HCT116 (cell line): ENCODE measurements around the gene JSRP1. TPM values are rescaled to one million over a fixed set of nuclear protein-coding genes. Genes with fewer than 3 reads are reported as not detected.

Source experiments
- ATAC-seq: fragments of 200-7000 bp; cut with Tn5 transposase; 2 replicates; pipeline ENCODE4 v1.9.1; 2020; ENCODE audit warnings: mild to moderate bottlenecking, moderate library complexity
- BruUV-seq: library from RNA; stranded (reverse); fragments of 400-500 nt; replicated peaks from 2 replicates; lab custom pipeline; 2021; lab: Mats Ljungman, UMichigan
- CTCF ChIA-PET: fragments of 300-600 bp; sonication (Branson Sonifier 250); formaldehyde crosslinking; loops from one replicate; lab custom pipeline; 2021; ENCODE audit warnings: antibody characterized with exemption; lab: Charles Lee
- POLR2A ChIA-PET: fragments of 300-600, 350-600 bp; sonication (Branson Sonifier 250); formaldehyde crosslinking; loops from one replicate; lab custom pipeline; 2021; ENCODE audit warnings: antibody characterized with exemption; lab: Charles Lee
- RAD21 ChIA-PET, 2 experiments: fragments of 300-600 bp; sonication (Branson Sonifier 250); formaldehyde crosslinking; loops; one replicate each; lab custom pipeline; 2023; ENCODE audit warnings: low total read pairs in 2 of 2; ENCODE audit not compliant: uncharacterized antibody in 2 of 2, unreplicated experiment in 2 of 2, low non-redundant PET in 1 of 2; lab: Charles Lee
- DNase-seq: peaks from one replicate; pipeline ENCODE4 v3.0.0-alpha.2; 2010; ENCODE audit warnings: low read depth, low spot score
- H2AFZ ChIP-seq: fragments of 200-600 bp; shearing (Covaris generic), sonication (generic); 2 replicates; pipeline ENCODE4 v1.6.1; 2017; ENCODE audit warnings: low read depth, mixed run types, mixed read lengths, antibody characterized with exemption, low read length; ENCODE audit not compliant: poor library complexity, severe bottlenecking
- H3K27ac ChIP-seq: 2 replicates; pipeline ENCODE4 v1.5.1; 2012; ENCODE audit warnings: low read depth, low read length
- H3K27me3 ChIP-seq: fragments of 200-600 bp; sonication (generic); 2 replicates; pipeline ENCODE4 v1.6.1; 2016; ENCODE audit warnings: mixed run types, low read length, mixed read lengths; ENCODE audit not compliant: insufficient read depth
- H3K36me3 ChIP-seq, 2 experiments: fragments of 200-500 bp in 1 of 2; fragments of 200-600 bp in 1 of 2; sonication (Bioruptor generic) in 1 of 2; sonication (generic) in 1 of 2; 2 replicates each; pipeline versions ENCODE4 v1.5.1 to v1.6.1; 2014 to 2016; ENCODE audit warnings: low read length in 2 of 2, inconsistent platforms in 1 of 2, mixed read lengths in 1 of 2, mixed run types in 1 of 2; ENCODE audit not compliant: insufficient read depth in 2 of 2, control insufficient read depth in 1 of 2
- H3K4me1 ChIP-seq, 2 experiments: fragments of 200-600 bp in 1 of 2; sonication (generic) in 1 of 2; 2 replicates each; pipeline versions ENCODE4 v1.5.1 to v1.6.1; 2012 to 2017; ENCODE audit warnings: low read length in 2 of 2, inconsistent platforms in 1 of 2, mild to moderate bottlenecking in 1 of 2, mixed read lengths in 1 of 2, mixed run types in 1 of 2, moderate library complexity in 1 of 2; ENCODE audit not compliant: insufficient read depth in 2 of 2, control insufficient read depth in 1 of 2
- H3K4me2 ChIP-seq: fragments of 200-600 bp; sonication (generic); 2 replicates; pipeline ENCODE4 v1.6.1; 2017; ENCODE audit warnings: mixed run types, low read length, mixed read lengths
- H3K4me3 ChIP-seq, 2 experiments: fragments of 200-600 bp in 1 of 2; sonication (generic) in 1 of 2; replicated peaks in 1 of 2; 2 replicates each; pipeline ENCODE4 v1.5.1; 2011 to 2016; ENCODE audit warnings: low read length in 2 of 2, control low read depth in 1 of 2, low read depth in 1 of 2, mild to moderate bottlenecking in 1 of 2, mixed read lengths in 1 of 2, mixed run types in 1 of 2
- H3K79me2 ChIP-seq: fragments of 200-600 bp; sonication (generic); 2 replicates; pipeline ENCODE4 v1.6.1; 2017; ENCODE audit warnings: mild to moderate bottlenecking, mixed run types, low read length, moderate library complexity, mixed read lengths; ENCODE audit not compliant: insufficient read depth
- H3K9ac ChIP-seq: fragments of 200-600 bp; sonication (generic); 2 replicates; pipeline ENCODE4 v1.6.1; 2016; ENCODE audit warnings: low read length, mixed read lengths
- H3K9me2 ChIP-seq: fragments of 200-600 bp; sonication (generic), shearing (Covaris generic); 2 replicates; pipeline ENCODE4 v1.6.1; 2017; ENCODE audit warnings: mixed run types, mild to moderate bottlenecking, moderate library complexity; ENCODE audit not compliant: insufficient read depth
- H3K9me3 ChIP-seq, 2 experiments: fragments of 200-500 bp in 1 of 2; fragments of 200-600 bp in 1 of 2; sonication (Bioruptor generic) in 1 of 2; sonication (generic) in 1 of 2; 2 replicates each; pipeline ENCODE4 v1.6.1; 2014 to 2017; ENCODE audit warnings: low read length in 2 of 2, mixed read lengths in 2 of 2, inconsistent platforms in 1 of 2, low read depth in 1 of 2, mild to moderate bottlenecking in 1 of 2, mixed run types in 1 of 2, moderate library complexity in 1 of 2; ENCODE audit not compliant: control insufficient read depth in 1 of 2, insufficient read depth in 1 of 2
- H4K20me1 ChIP-seq: fragments of 200-600 bp; sonication (generic), shearing (Covaris generic); 2 replicates; pipeline ENCODE4 v1.6.1; 2017; ENCODE audit warnings: mixed run types, mild to moderate bottlenecking, moderate library complexity; ENCODE audit not compliant: insufficient read depth
- ATF3 ChIP-seq: IDR thresholded peaks from 2 replicates; pipeline ENCODE4 v1.6.1; 2012
- CEBPB ChIP-seq: IDR thresholded peaks from 2 replicates; pipeline ENCODE4 v1.6.1; 2012; ENCODE audit warnings: low read depth
- EGR1 ChIP-seq: IDR thresholded peaks from 2 replicates; pipeline ENCODE4 v1.6.1; 2012; ENCODE audit warnings: low read depth
- ELF1 ChIP-seq: IDR thresholded peaks from 2 replicates; pipeline ENCODE4 v1.6.1; 2012; ENCODE audit warnings: low read depth, borderline replicate concordance
- FOSL1 ChIP-seq: IDR thresholded peaks from 2 replicates; pipeline ENCODE4 v1.6.1; 2012; ENCODE audit warnings: low read depth
- JUND ChIP-seq: IDR thresholded peaks from 2 replicates; pipeline ENCODE4 v1.6.1; 2012
- POLR2AphosphoS5 ChIP-seq: IDR thresholded peaks from 2 replicates; pipeline ENCODE4 v1.6.1; 2011; ENCODE audit warnings: mild to moderate bottlenecking, low read depth, low read length, moderate library complexity
- RAD21 ChIP-seq: IDR thresholded peaks from 2 replicates; pipeline ENCODE4 v1.6.1; 2012; ENCODE audit warnings: low read depth, mild to moderate bottlenecking
- REST ChIP-seq: IDR thresholded peaks from 2 replicates; pipeline ENCODE4 v1.6.1; 2012; ENCODE audit warnings: low read depth
- SIN3A ChIP-seq: IDR thresholded peaks from 2 replicates; pipeline ENCODE4 v1.6.1; 2012; ENCODE audit warnings: low read depth
- SP1 ChIP-seq: IDR thresholded peaks from 2 replicates; pipeline ENCODE4 v1.6.1; 2012; ENCODE audit warnings: low read depth
- SRF ChIP-seq: IDR thresholded peaks from 2 replicates; pipeline ENCODE4 v1.6.1; 2012; ENCODE audit warnings: low read depth
- TCF7L2 ChIP-seq: IDR thresholded peaks from 2 replicates; pipeline ENCODE4 v1.7.0; 2011; ENCODE audit warnings: borderline replicate concordance, inconsistent platforms; ENCODE audit not compliant: insufficient read depth, insufficient read length; ENCODE audit errors: extremely low read depth
- YY1 ChIP-seq: IDR thresholded peaks from 2 replicates; pipeline ENCODE4 v1.6.1; 2011; ENCODE audit warnings: low read length, low read depth, moderate library complexity, mild to moderate bottlenecking; ENCODE audit not compliant: insufficient replicate concordance; ENCODE audit errors: extremely low read depth
- ZBTB33 ChIP-seq: IDR thresholded peaks from 2 replicates; pipeline ENCODE4 v1.6.1; 2011; ENCODE audit warnings: mild to moderate bottlenecking, low read length, moderate library complexity; ENCODE audit not compliant: insufficient replicate concordance; ENCODE audit errors: extremely low read depth
- ZFX ChIP-seq: fragments of 450-650 bp; IDR thresholded peaks from 2 replicates; pipeline ENCODE4 v1.6.1; 2017
- intact Hi-C: fragments of 100-400 bp; cut with micrococcal nuclease; formaldehyde crosslinking; loops from 2 replicates; pipeline ENCODE4 v1.10.0; 2022
- total RNA-seq: library from RNA; stranded (reverse); gene quantifications from one replicate; pipeline ENCODE4 v1.2.1, GENCODE V29; 2021; ENCODE audit not compliant: unreplicated experiment

The JSRP1 gene
- total RNA-seq, 1 experiment from 2014 or later = 0.30 TPM

GRCh38 chr19:2250766-2251105, 5.5 kb downstream of the JSRP1 start:
- no peak overlapping the region for H3K9ac ChIP-seq
- no peak overlapping the region for H2AFZ ChIP-seq
- H3K4me3 ChIP-seq = no peak overlapping the region
- DNase-seq (no peak), ATAC-seq (0 out of 2 replicates have a peak, but pooled peaks have one; percentile 0)
- intact Hi-C loops = no loop called here
- POLR2A ChIA-PET = no interaction called here
- H3K27ac ChIP-seq = no peak overlapping the region
- no peak for TF ChIP-seq CEBPB
- TF ChIP-seq RAD21 = no peak
- no peak for TF ChIP-seq YY1
- TF ChIP-seq ZBTB33 = no peak
- TF ChIP-seq ELF1 = no peak
- no peak for TF ChIP-seq EGR1
- TF ChIP-seq REST = no peak
- TF ChIP-seq SRF = no peak
- TF ChIP-seq ATF3 = no peak
- no peak for TF ChIP-seq FOSL1
- no peak for TF ChIP-seq JUND
- no peak for TF ChIP-seq SIN3A
- no peak for TF ChIP-seq POLR2AphosphoS5
- no peak for TF ChIP-seq ZFX
- no peak for TF ChIP-seq TCF7L2
- TF ChIP-seq SP1 = no peak
- BruUV-seq = no TSS peak
- H3K9me2 ChIP-seq = no peaks in the 10 kb centered on the region
- H3K4me2 ChIP-seq = no peak overlapping the region
- RAD21 ChIA-PET = no interaction called here
- CTCF ChIA-PET = interaction anchor here (1.2 kb wide), 1 partner anchor 11 kb away, joined by 3 read pairs; no protein-coding TSS in a partner anchor
- peaks cover 7% of the 10 kb centered on the region; the same call in 1 of the 2 replicates for H3K79me2 ChIP-seq
- no peaks in the 10 kb centered on the region for H4K20me1 ChIP-seq
- H3K27me3 ChIP-seq = no peaks in the 10 kb centered on the region
- H3K9me3 ChIP-seq = no peaks in the 10 kb centered on the region
- peaks cover 14 to 20% of the 10 kb centered on the region in 2 experiments; a peak in 3 of 4 replicates for H3K36me3 ChIP-seq
- H3K4me1 ChIP-seq = 0 out of 4 replicates have a peak, but pooled peaks cover 0 to 4% of the 10 kb centered on the region in 2 experiments
